Uterus (tissue), 4 donors: ENCODE results near the gene TMEM167B. TPM values are rescaled to one million over a fixed set of nuclear protein-coding genes. Genes with fewer than 3 reads are reported as not detected.
"Not testable (repeated sequence)": the region's sequence is repeated elsewhere in the genome, so short reads cannot be mapped to it uniquely, and the experiment has no call there.

Experiments used
- DNase-seq, 2 donors: peaks; one replicate each; pipeline ENCODE4 v3.0.0-alpha.2; 2019 to 2020
- H3K27ac ChIP-seq, 2 donors: fragments of 200-600 bp; sonication (generic); 1 replicate in 1 of 2; 2 replicates in 1 of 2; pipeline ENCODE4 v1.5.1; 2016 to 2018
- H3K27me3 ChIP-seq, 2 donors: fragments of 200-600 bp; sonication (generic); one replicate each; pipeline ENCODE4 v1.5.1; 2018 to 2019; ENCODE audit warnings: control low read depth in 1 of 2
- H3K36me3 ChIP-seq, 2 donors: fragments of 200-600 bp; sonication (generic); one replicate each; pipeline ENCODE4 v1.5.1; 2019; ENCODE audit warnings: control low read depth in 1 of 2
- H3K4me1 ChIP-seq, 2 donors: fragments of 200-600 bp; sonication (generic); one replicate each; pipeline ENCODE4 v1.5.1; 2018 to 2019; ENCODE audit warnings: control low read depth in 1 of 2
- H3K4me3 ChIP-seq, 2 donors: fragments of 200-600 bp; sonication (generic); 1 replicate in 1 of 2; 2 replicates in 1 of 2; pipeline ENCODE4 v1.5.1; 2018 to 2019; ENCODE audit warnings: mild to moderate bottlenecking in 1 of 2
- H3K9me3 ChIP-seq, 2 donors: fragments of 200-600 bp; sonication (generic); one replicate each; pipeline ENCODE4 v1.5.1; 2019; ENCODE audit warnings: control low read depth in 1 of 2
- CTCF ChIP-seq, 4 experiments: fragments of 200-600 bp in 2 of 4; fragments of 450-650 bp in 2 of 4; sonication (generic) in 2 of 4; IDR thresholded peaks; one replicate each; pipeline ENCODE4 v1.5.1; 2016 to 2019; ENCODE audit warnings: antibody characterized with exemption in 4 of 4, mild to moderate bottlenecking in 2 of 4, moderate library complexity in 1 of 4
- POLR2A ChIP-seq, 2 donors: fragments of 450-650 bp; IDR thresholded peaks; one replicate each; pipeline ENCODE4 v1.6.1; 2016; ENCODE audit warnings: antibody characterized with exemption in 2 of 2, mild to moderate bottlenecking in 1 of 2, moderate library complexity in 1 of 2
- intact Hi-C: fragments of 100-400 bp; cut with DNase I; formaldehyde crosslinking; loops from one replicate; pipeline ENCODE4 v1.15.1; 2023; ENCODE audit warnings: low total_unique reads
- total RNA-seq, 4 donors: library from RNA; depleted of rRNA in 3 of 4; stranded (reverse); fragments of >200 nt in 3 of 4; gene quantifications; one replicate each; pipeline versions ENCODE4 v1.1.0 to v1.2.4, GENCODE V29; 2014 to 2023
- donor health status: DM: yes; HTN: yes; CAD: no.

Gene TMEM167B
- total RNA-seq, 4 donors from 2014 or later = 10.2 to 56.2 (median 36.4) TPM

- H3K27me3 ChIP-seq = no peaks in the 10 kb centered on the region
- no peak overlapping the region for H3K27ac ChIP-seq
- no peaks in the 10 kb centered on the region for H3K36me3 ChIP-seq
- no peak for TF ChIP-seq POLR2A (IDR thresholded peaks at IDR 0.05)
- no peak overlapping the region for H3K4me3 ChIP-seq
- intact Hi-C loops = no loop called here
- H3K4me1 ChIP-seq = no peaks in the 10 kb centered on the region
- DNase-seq = no peak
- H3K9me3 ChIP-seq = no peaks in the 10 kb centered on the region
Observed at GRCh38 chr1:109135940-109136339, 45.4 kb downstream of the TMEM167B start.

GRCh38 chr1:109136766-109137165 lies 46.2 kb downstream of the TMEM167B start:
- intact Hi-C loops = no loop called here

GRCh38 chr1:109137958-109138357 lies 47.4 kb downstream of the TMEM167B start:
- H3K36me3 ChIP-seq = no peaks in the 10 kb centered on the region

More at GRCh38 chr1:109136766-109137165, 46.2 kb downstream of the TMEM167B start:
- Histone ChIP-seq H3K27ac (no peak overlapping the region), H3K4me1 (no peaks in the 10 kb centered on the region), H3K27me3 (no peaks in the 10 kb centered on the region), H3K9me3 (no peaks in the 10 kb centered on the region), H3K4me3 (no peak overlapping the region), H3K36me3 (no peaks in the 10 kb centered on the region)
- TF ChIP-seq POLR2A (IDR thresholded peaks at IDR 0.05) (no peak), CTCF (IDR thresholded peaks at IDR 0.05) (no peak)
- no peak for DNase-seq

GRCh38 chr1:109138358-109138757 lies 47.8 kb downstream of the TMEM167B start:
- no peak for TF ChIP-seq CTCF (IDR thresholded peaks at IDR 0.05)
- no peak for TF ChIP-seq POLR2A (IDR thresholded peaks at IDR 0.05)
- Histone ChIP-seq H3K4me1 (no peaks in the 10 kb centered on the region), H3K27ac (no peak overlapping the region), H3K9me3 (no peaks in the 10 kb centered on the region), H3K4me3 (no peak overlapping the region), H3K36me3 (no peaks in the 10 kb centered on the region), H3K27me3 (no peaks in the 10 kb centered on the region)
- intact Hi-C loops = no loop called here
- DNase-seq = no peak

More at GRCh38 chr1:109137958-109138357, 47.4 kb downstream of the TMEM167B start:
- intact Hi-C loops = no loop called here
- no peaks in the 10 kb centered on the region for H3K27me3 ChIP-seq
- H3K4me1 ChIP-seq = no peaks in the 10 kb centered on the region
- TF ChIP-seq CTCF (IDR thresholded peaks at IDR 0.05) (no peak), POLR2A (IDR thresholded peaks at IDR 0.05) (no peak)
- H3K4me3 ChIP-seq = no peak overlapping the region
- no peaks in the 10 kb centered on the region for H3K9me3 ChIP-seq
- DNase-seq = no peak
- no peak overlapping the region for H3K27ac ChIP-seq

GRCh38 chr1:109140392-109140791 lies 49.8 kb downstream of the TMEM167B start:
- no peak overlapping the region for H3K27ac ChIP-seq
- no peaks in the 10 kb centered on the region for H3K4me1 ChIP-seq
- intact Hi-C loops = no loop called here
- no peak overlapping the region for H3K4me3 ChIP-seq
- TF ChIP-seq CTCF (IDR thresholded peaks at IDR 0.05) (no peak), POLR2A (IDR thresholded peaks at IDR 0.05) (no peak)
- no peaks in the 10 kb centered on the region for H3K27me3 ChIP-seq
- no peak for DNase-seq
- H3K36me3 ChIP-seq = no peaks in the 10 kb centered on the region
- H3K9me3 ChIP-seq = no peaks in the 10 kb centered on the region

GRCh38 chr1:109142260-109142659 lies 51.7 kb downstream of the TMEM167B start:
- no peaks in the 10 kb centered on the region for H3K36me3 ChIP-seq
- no peak overlapping the region for H3K4me3 ChIP-seq
- H3K27me3 ChIP-seq = no peaks in the 10 kb centered on the region
- no peaks in the 10 kb centered on the region for H3K4me1 ChIP-seq
- no peak for DNase-seq
- H3K9me3 ChIP-seq = no peaks in the 10 kb centered on the region
- no peak overlapping the region for H3K27ac ChIP-seq
- TF ChIP-seq CTCF (IDR thresholded peaks at IDR 0.05) = no peak
- no peak for TF ChIP-seq POLR2A (IDR thresholded peaks at IDR 0.05)
- intact Hi-C loops = no loop called here

GRCh38 chr1:109142725-109143124 lies 52.2 kb downstream of the TMEM167B start:
- H3K4me3 ChIP-seq, DNase-seq, H3K27me3 ChIP-seq, intact Hi-C loops, H3K36me3 ChIP-seq, H3K9me3 ChIP-seq, H3K27ac ChIP-seq, H3K4me1 ChIP-seq: not testable (repeated sequence)
